T follicular helper cell (primary cell): Measurements from ENCODE around the gene GRB2.
"Not testable (repeated sequence)": the region's sequence is repeated elsewhere in the genome, so short reads cannot be mapped to it uniquely, and the experiment has no call there.

Experiments used
- DNase-seq: peaks from one replicate; pipeline ENCODE4 v3.0.0-alpha.2; 2020; ENCODE audit warnings: low read depth

GRB2 gene

DNA sequence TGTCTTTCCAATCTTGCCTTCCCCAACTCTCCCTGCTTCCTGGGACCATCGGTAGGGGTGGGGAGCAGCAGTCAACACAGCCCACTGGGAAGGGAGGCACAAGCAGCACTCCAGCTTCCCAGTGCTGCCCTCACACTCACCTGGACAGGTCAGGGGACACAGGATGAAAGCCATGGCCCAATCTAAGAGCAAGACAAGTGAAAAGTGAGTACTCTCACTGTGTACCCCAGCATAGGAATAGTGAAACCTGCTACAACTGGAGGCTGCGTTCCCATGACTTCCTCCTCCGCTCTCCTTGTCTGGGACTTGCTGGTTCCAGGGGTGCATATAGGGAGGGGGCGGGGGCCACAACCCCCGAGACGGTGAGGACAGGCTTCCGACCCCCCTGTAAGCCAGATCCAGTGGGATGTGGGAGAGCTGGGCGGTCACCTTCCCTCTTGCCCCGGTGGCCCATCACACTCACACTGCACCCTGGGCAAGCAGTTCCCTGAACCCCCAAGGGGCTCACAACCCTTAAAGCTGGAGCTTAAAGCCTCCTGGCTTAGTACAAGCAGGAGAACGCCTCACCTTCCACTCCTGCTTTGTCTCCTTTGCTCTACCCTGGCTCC, 86.8 kb downstream of the GRB2 start:
- DNase-seq: no peak

DNA sequence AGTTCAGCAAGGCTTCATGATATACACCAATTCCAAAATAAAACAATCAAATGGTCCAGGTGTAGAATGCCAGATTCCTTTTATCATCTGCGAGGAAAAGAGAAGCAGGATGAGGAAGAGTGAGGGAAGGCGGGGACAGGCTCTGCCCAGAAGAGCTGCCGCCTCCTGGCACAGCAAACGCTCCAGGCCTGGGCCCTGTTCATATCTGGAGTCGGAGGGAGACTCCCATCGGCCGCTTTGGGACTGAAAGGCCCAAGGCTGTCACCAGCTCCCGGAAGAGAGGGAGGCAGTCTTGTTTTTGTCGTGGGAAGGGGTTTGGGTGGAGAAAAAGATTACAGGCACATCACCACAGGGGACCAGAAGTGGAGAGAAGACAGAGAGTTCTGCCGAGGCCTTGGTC, 87.3 kb downstream of the GRB2 start:
- DNase-seq: no peak

DNA sequence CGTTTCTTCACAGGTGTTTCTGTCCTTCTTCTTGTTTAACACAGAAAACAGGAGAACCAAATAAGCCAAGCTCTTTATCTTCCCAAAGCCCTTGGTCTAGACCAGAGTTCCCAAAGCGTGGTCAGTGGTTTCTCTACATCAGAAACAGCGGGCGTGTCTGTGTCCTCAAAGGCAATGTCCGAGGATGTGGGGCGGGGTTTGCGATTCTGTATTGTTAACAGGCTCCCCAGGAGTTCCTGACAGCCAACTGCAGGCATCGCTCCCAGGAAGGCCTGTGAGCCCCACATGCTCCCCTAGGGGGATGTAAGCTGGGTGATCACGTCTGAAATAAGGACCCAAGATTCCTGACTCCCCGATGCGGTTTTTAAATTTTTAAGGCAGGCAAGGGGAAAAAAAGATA, 87.8 kb downstream of the GRB2 start:
- DNase-seq: no peak

DNA sequence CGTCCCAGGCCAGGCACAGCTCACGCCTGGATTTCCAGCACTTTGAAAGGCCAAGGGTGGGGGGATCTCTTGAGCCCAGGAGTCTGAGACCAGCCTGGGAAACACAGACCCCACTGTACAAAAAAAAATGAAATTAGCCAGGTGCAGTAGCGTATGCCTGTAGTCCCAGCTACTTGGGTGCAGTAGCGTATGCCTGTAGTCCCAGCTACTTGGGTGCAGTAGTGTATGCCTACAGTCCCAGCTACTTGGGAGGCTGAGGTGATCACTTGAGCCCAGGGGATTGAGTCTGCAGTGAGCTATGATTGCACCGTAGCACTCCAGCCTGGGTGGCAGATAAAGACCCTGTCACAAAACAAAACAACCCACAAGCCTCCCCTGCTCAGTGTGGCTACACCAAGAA, 89.2 kb downstream of the GRB2 start:
- DNase-seq: no peak

DNA sequence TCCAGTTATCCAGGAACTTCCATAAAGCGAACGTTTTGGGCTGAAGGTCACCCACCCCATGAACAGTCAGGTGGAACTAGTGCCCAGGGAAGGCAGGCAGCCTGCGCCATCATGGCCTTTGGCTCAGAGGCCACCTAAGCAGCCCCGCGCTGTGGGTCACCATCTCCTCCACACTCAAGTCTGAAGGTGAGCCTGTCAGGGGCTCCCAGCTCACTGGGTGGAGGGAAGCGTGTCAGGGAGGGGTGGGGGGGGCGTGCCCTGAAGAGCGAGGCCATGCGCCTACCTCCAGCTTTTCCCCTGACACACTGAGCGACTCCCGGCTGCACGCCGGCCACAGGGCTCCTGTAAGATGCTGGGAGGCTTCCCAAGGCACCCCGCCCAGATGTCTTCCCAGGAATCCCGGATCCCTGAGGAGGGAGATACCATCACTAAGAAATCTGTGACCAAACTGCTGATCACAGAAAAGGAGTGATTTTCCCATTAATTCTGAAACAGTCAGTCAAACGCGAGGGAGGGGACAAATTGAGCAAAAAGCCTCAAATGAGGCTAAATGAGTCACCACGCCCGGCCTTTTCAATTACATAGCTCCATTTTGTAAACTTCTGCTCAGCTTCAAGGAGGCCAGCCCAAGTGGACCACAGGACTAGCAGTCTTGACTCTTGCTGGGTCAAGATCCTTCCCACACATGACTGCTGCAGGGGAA, 89.8 kb downstream of the GRB2 start:
- no peak for DNase-seq

DNA sequence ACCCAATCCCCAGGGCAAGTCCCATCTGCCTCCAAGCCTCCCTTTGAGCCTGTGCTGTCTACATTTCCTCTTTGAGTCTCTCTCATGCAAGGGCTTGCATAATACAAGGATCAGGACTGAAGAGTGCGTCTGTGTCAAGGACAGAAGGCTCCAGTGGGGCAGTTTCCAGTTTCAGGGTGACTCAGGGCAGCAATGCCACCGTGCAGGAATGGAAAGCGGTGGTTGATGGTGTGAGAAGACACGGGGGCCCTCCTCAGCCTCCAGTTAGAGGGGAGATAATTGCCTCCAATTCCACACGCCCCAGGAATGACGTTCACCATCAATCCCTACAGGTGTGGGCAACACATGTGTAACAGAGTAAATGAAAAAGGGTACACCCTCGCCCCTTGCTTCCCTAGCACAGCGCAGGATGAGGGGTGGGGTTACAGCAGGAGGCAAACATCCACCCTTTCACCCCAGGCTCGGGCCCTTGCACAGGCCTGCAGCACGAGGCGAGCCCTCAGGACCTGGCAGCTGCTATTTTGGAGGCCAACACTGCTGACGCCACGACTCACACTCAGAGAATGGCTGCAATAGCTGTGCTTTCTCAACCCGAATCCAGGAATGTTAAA, 91.4 kb downstream of the GRB2 start:
- no peak for DNase-seq

DNA sequence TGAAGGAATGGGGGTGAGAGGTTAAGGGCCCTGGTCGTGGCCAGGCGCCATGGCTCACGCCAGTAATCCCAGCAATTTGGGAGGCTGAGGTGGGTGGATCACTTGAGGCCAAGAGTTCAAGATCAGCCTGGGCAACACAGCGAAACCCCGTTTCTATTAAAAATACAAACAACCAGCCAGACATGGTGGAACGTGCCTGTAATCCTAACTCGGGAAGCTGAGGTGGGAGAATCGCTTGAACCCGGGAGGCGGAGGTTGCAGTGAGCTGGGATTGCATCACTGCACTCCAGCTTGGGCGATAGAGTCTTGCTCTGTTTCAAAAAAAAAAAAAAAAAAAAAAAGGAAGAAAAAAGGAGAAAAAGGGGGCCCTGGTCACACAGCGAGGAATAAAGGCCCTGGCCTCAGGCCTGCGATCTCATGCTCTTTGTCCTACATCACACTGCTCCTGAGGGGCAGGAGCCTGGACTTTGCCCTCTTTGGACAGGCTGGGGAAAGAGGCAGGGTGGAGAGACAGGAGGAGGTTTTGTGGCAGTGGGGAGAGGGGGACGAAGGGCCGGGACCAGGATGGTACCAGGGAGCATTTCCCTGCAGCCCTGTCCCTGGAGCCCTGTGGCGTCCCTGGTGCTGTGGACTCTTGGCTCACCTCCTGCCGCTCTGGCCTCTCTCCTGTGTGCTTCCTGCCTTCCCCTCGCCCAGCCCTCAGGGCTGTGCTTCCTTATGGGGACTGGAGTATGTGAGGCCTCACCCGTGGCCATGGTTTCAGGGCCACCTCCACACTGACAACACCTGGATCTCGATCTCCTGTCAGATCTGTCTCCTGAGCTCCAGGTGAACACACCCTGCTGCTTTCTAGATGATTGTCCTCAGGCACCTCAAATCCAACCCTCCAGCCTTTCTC, 96.5 kb downstream of the GRB2 start:
- DNase-seq: no peak

DNA sequence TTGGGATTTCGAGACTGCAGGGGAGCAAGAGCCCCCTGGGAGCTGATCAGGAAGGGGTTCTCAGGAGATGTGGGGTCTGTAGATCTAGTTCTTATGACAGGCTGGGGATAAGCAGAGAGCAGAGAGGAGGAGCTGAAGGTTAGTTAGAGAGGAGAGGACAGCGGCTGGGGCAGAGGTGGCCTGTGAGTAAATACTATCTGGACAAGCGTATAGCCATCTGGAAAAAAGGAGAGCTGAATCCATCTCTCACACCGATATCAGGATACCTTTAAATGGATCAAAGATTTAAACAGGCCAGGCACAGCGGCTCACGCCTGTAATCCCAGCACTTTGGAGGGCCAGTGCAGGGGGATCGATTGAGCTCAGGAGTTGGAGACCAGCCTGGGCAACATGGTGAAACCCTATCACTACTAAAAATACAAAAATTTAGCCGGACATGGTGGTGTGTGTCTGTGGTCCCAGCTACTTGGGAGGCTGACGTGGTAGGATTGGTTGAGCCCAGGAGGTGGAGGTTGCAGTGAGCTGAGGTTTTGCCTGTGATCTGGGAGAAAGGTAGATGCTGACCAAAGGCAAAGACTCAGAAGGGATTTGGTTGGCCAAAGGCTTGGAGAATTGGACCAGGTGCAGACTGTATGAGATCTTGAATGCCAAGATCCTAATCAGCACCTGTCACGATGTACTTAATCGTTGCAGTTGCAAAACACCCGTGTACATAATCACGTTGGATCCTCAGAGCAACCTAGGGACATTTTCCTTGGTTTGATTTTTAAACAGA, 97.3 kb downstream of the GRB2 start:
- DNase-seq: no peak

DNA sequence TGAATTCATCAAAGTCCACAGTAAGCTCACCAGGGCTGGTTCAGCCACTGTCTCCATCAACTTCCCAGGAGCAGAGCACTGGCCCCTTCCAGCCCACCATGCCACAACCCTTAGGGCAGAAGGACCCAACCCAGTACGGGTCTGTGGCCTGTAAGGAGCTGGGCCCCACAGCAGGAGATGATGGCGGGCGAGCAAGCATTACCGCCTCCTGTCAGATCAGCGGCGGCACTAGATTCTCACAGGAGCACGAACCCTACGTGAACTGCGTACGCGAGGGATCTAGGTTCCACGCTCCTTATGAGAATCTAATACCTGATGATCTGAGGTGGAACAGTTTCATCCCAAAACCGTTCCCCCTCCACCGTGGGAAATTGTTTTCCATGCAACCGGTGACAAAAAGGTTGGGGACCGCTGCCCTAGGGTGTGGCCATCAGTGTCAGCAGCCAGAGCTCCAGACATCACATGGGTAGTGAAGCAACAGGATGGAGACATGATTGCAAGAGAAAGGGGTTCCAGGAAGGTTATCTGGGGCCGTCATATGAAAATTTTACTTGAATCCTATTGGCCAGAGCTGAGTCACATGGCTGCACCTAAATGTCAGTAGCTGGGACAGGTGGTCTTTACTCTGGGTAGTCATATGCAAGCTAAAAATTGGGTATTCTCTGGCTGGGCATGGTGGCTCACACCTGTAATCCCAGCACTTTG, 103.8 kb downstream of the GRB2 start:
- no peak for DNase-seq

DNA sequence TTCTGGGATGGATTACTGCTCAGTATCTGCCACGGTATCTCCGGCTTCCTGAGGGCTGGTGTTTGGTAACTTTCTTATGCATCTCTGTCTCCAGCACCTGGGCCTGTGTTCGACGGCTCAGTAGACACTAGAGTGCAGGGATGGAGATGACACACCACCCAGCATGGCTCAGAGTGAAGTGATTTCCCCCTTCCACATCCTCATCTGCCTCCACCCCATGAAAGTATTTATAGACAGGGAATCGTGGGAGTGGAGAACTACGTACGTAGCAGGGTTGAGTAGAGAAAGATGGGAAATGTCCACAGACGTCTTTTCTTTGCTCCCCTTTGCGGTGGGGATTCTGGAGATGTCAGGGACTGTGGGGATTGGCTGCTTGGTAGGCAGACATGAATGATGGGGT, 104.4 kb downstream of the GRB2 start:
- DNase-seq: no peak

DNA sequence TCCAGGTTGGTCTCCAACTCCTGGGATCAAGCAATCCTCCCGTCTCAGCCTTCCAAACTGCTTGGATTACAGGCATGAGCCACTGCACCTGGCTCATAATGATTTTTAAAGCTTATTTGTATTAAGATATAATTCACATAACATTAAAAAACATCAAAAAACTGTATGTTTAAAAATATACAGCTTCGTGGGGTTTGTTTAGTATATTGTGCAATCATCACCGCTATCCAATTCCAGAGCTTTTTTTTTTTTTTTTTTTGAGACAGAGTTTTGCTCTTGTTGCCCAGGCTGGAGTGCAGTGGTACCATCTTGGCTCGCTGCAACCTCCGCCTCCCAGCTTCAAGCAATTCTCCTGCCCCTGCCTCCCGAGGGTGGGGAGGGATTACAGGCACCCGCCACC, 105.2 kb downstream of the GRB2 start:
- DNase-seq: no peak

DNA sequence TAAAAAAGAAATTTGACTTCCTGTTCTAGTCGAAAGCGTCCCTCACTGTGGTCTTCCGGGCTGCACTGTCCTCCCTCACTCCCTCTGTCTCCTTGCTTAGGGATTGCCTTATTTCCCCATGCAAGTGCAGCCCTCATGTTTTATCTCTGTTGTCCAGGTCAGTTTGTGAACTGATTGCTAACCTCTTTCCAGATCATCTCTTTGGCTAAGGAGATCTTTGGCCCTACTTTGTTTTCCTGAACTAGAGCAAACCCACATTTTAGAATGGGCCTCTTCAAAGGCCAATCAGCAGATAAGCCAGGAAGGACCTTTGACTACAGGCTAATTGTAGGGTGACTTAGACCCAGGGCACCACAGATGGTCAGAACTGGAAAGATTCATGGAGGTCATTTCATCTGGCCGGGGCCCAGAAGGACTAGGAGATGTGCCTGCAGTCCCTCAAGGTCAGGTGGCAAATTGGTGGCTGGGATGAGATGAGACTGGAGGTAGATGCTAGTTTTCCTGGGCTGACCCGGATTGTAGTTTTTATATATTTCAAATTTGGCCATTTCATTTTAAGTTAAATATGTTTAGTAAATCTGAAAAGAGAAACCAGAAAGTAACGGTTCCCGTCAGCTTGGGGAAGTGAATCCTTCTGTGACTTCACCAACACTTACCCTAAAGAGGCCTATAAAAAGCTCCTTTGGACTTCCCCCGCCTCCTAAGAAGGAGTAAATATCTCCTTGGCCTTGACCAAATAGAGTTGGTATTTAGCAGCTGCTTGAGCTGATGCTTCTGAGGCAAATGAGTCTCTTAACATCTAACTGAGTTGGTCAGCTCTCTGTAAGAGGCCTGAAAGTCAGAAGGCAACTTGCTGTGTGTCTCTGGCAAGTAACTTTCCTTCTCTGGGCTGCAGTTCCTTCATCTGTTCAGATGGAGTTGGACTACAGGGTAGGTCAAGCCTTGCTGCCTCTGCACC, 110.0 kb downstream of the GRB2 start:
- DNase-seq: no peak

DNA sequence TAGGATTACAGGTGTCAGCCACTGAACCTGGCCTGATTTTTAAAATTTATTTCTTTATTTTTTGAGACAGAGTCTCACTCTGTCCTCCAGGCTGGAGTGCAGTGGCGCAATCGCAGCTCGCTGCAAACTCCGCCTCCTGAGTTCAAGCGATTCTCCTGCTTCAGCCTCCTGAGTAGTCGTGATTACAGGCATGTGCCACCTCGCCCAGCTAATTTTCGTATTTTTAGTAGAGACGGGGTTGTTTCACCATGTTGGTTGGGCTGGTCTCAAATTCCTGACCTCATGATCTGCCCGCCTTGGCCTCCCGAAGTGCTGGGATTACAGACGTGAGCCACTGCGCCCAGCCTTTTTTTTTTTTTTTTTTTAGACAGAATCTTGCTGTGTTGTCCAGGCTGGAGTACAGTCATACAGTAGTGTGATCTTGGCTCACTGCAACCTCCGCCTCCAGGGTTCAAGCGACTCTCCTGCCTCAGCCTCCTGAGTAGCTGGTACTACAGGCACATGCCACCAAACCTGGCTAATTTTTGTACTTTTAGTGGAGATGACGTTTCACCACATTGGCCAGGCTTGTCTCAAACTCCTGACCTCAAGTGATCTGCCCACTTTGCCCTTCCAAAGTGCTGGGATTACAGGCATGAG, 112.5 kb downstream of the GRB2 start:
- not testable (repeated sequence) for DNase-seq

DNA sequence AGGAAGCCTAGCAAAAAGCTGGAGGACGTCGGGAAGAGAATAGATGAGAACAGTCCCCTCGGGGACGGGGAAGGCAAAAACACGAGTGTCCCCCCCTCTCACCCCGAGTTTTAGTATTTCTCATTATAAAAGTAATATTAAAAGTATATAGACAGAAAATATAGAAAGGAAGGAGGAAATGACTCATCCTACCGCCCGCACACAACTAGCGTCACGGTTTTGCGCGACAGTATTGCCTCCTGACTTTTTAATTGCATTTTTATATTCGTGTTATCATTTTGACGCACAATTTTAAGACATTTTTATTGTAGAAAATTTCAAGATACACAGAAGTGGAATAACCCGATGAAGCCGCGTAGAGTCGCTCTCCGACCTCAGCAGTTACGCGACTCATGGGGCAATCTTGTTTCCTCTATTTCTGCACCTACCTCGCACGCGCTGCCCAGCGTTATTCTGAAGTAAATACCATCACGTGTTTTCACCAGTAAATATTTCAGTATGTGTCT, 115.6 kb downstream of the GRB2 start:
- peak; percentile 60 for DNase-seq

DNA sequence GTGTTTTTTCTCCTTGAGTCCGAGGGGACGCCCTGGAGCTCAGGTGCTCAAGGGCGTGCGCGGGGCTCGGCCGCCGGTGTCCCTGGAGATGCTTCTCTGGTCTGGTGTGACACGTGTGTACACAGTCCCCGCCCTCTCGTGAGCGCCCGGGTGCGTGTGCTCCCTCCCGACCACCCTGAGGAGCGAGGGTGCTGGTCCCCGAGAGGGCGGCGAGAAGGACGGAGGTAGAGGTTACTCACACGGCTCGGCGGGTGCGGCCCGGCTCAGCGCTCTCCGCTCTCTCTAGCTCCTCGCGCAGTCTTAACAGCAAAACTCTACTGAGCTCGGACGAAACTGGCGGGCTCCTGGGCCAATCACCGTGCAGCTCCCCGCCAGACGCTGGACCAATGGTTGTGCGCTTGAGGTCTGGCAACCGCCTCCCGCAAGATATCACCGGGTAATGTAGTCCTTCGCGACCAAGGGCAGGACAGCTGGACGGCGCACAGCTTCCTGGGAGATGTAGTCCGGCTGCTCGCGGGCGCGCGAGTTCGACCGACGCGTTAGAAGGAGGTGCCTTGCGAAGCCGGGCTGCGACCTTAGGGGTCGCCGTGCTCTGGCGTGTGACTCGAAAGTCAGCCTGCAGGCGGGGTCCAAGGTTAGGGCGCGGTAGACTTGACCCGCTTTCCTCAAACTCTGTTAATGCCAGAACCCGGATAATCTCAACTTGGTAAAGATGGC, 116.2 kb downstream of the GRB2 start, which contains the start of gene SLC25A19:
SLC25A19 (minus strand) TSS at position 319 of the 717 bp plus-strand sequence. CDS start 2,669 bp downstream, outside the sequence.
- DNase-seq: peak; percentile 96

DNA sequence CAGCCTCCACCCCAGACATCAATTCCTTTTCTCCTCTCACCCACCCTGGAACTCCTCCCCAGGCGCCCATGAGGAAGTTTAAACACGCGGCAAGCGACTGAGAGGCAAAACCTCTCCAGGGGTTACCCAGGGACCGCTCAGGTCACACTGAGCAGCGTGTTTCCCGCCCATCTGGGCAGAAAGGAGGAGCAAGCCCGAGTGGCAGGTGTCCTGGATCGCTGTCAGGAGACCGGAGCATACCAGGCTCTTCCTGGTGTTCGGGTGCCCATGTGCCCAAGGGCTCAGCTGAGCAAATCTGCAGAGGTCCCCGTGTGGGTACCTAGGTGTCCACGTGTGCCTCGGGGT, 116.7 kb downstream of the GRB2 start:
- peak; percentile 22 for DNase-seq

DNA sequence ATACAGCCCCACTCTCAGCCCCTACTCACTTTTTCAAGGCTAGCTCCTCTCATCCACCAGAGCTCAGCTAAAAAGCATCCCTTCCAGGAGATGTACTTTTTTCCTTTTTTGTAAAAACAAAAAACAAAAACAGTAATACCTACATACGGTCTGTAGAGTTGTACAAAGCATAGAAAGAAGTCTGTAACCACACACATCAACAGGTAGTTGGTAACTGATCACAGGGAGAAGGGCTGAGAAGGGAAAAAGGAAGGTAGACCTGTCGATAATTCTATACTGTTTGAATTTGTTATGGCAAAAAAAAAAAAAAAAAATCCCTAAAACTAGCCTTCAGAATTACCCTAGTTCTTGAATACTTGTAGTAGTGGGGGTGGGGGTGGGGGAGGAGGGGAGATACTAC, 117.1 kb downstream of the GRB2 start:
- DNase-seq: no peak

DNA sequence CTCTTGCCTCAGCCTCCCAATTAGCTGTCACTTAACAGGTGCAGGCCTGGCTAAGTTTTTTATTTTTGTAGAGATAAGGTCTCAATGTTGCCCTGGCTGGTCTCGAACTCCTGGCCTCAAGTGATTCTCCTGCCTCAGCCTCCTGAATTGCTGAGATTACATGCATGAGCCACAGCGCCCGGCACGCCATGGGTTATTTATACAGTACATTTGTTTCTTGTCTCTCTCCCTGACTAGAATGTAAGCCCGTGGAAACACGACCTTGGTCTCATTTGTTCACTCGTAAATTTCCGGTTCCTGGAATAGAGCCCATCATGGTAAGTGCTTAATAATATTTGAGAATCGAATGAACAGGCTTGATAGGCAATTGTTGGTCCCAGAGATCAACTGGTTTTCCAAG, 118.3 kb downstream of the GRB2 start:
- DNase-seq: no peak

DNA sequence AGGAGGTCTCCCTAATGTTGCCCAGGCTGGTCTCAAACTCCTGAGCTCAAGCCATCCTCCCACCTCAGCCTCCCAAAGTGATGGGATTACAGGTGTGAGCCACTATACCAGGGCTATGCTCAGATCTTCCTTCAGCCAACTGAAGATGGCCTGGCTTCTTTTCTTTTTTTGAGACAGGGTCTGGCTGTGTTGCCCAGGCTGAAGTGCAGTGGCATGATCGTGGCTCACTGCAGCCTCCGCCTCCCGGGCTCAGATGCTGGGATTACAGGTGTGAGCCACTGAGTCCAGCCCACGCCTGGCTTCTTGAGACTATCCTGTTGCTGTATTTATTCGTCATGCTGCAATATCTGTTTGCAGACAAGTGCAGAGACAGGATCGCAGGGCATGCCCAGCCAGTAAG, 120.4 kb downstream of the GRB2 start:
- DNase-seq: no peak
